ENCODE data around the gene WDR6.

Gene WDR6

GRCh38 chr3:49004352-49005302 is 2.6 kb upstream of the WDR6 start:
- Histone ChIP-seq H3K4me2 (ENCODE audit: insufficient read depth, low read length, poor library complexity, severe bottlenecking) (no peak overlapping the region), H2BK12ac (ENCODE audit: low read length) (no peak overlapping the region), H2AFZ (ENCODE audit: low read length) (no peak overlapping the region), H3K4me1 (ENCODE audit: control insufficient read depth in 2 of 2, insufficient read depth in 1 of 2, low read depth in 1 of 2, low read length in 2 of 2) (peaks cover 15% of the 10 kb centered on the region in 2 donors), H3K4me3 (ENCODE audit: low read length in 2 of 2) (no peak overlapping the region), H3K9me3 (replicated peaks in 1 of 2; ENCODE audit: control insufficient read depth in 2 of 2, insufficient read depth in 1 of 2, low read depth in 1 of 2, low read length in 2 of 2) (no peaks in the 10 kb centered on the region), H3K36me3 (replicated peaks in 1 of 2; ENCODE audit: control insufficient read depth in 2 of 2, insufficient read depth in 2 of 2, low read length in 2 of 2) (peaks cover 6 to 16% of the 10 kb centered on the region in 2 donors), H3K9ac (ENCODE audit: low read depth, low read length, poor library complexity) (no peak overlapping the region), H4K8ac (ENCODE audit: low read depth, low read length) (no peak overlapping the region), H3K23ac (ENCODE audit: low read depth, low read length, poor library complexity) (peak overlapping the region; percentile 66), H2BK15ac (ENCODE audit: low read length) (no peak overlapping the region), H4K91ac (ENCODE audit: low read depth, low read length, poor library complexity) (no peak overlapping the region), H3K18ac (ENCODE audit: low read length) (no peak overlapping the region), H2BK120ac (ENCODE audit: low read depth, low read length) (no peak overlapping the region), H2AK5ac (ENCODE audit: low read depth, low read length) (peak overlapping the region; percentile 57), H3K27me3 (ENCODE audit: control insufficient read depth in 3 of 3, insufficient read depth in 3 of 3, low read depth in 1 of 3, low read length in 3 of 3) (no peaks in the 10 kb centered on the region), H3K4ac (ENCODE audit: low read length) (no peak overlapping the region), H3K14ac (ENCODE audit: low read length) (no peak overlapping the region), H3K79me1 (ENCODE audit: low read depth, low read length) (peaks cover 10% of the 10 kb centered on the region), H2BK5ac (ENCODE audit: low read length) (no peak overlapping the region), H3K27ac (replicated peaks; ENCODE audit: low read length) (no peak overlapping the region)
- DNase-seq (ENCODE audit: low spot score): no peak
- WGBS, 2 donors (ENCODE audit: extremely low coverage in 2 of 2, insufficient read length in 2 of 2, insufficient replicate concordance in 1 of 2): no CpG with 5 or more reads among the region's 16 CpGs

GRCh38 chr3:49005303-49005680 is 1.9 kb upstream of the WDR6 start:
- Histone ChIP-seq H2AK5ac (ENCODE audit: low read depth, low read length) (no peak overlapping the region), H3K27ac (replicated peaks; ENCODE audit: low read length) (no peak overlapping the region), H3K4me1 (ENCODE audit: control insufficient read depth in 2 of 2, insufficient read depth in 1 of 2, low read depth in 1 of 2, low read length in 2 of 2) (peaks cover 13 to 15% of the 10 kb centered on the region in 2 donors), H2AFZ (ENCODE audit: low read length) (no peak overlapping the region), H3K36me3 (replicated peaks in 1 of 2; ENCODE audit: control insufficient read depth in 2 of 2, insufficient read depth in 2 of 2, low read length in 2 of 2) (peaks cover 6 to 21% of the 10 kb centered on the region in 2 donors), H2BK12ac (ENCODE audit: low read length) (no peak overlapping the region), H3K9me3 (replicated peaks in 1 of 2; ENCODE audit: control insufficient read depth in 2 of 2, insufficient read depth in 1 of 2, low read depth in 1 of 2, low read length in 2 of 2) (no peaks in the 10 kb centered on the region), H4K8ac (ENCODE audit: low read depth, low read length) (no peak overlapping the region), H2BK5ac (ENCODE audit: low read length) (no peak overlapping the region), H4K91ac (ENCODE audit: low read depth, low read length, poor library complexity) (no peak overlapping the region), H2BK15ac (ENCODE audit: low read length) (no peak overlapping the region), H3K4me2 (ENCODE audit: insufficient read depth, low read length, poor library complexity, severe bottlenecking) (no peak overlapping the region), H3K9ac (ENCODE audit: low read depth, low read length, poor library complexity) (peak overlapping the region; percentile 39), H3K14ac (ENCODE audit: low read length) (no peak overlapping the region), H3K18ac (ENCODE audit: low read length) (no peak overlapping the region), H3K79me1 (ENCODE audit: low read depth, low read length) (peaks cover 10% of the 10 kb centered on the region), H3K23ac (ENCODE audit: low read depth, low read length, poor library complexity) (peak overlapping the region; percentile 28), H3K27me3 (ENCODE audit: control insufficient read depth in 3 of 3, insufficient read depth in 3 of 3, low read depth in 1 of 3, low read length in 3 of 3) (no peaks in the 10 kb centered on the region), H3K4ac (ENCODE audit: low read length) (no peak overlapping the region), H2BK120ac (ENCODE audit: low read depth, low read length) (no peak overlapping the region), H3K4me3 (ENCODE audit: low read length in 2 of 2) (no peak overlapping the region)
- no CpG with 5 or more reads among the region's 3 CpGs for WGBS, 2 donors (ENCODE audit: extremely low coverage in 2 of 2, insufficient read length in 2 of 2, insufficient replicate concordance in 1 of 2)
- DNase-seq (ENCODE audit: low spot score): no peak

GRCh38 chr3:49005998-49006397 is 1.2 kb upstream of the WDR6 start:
- H4K8ac ChIP-seq (ENCODE audit: low read depth, low read length): no peak overlapping the region
- H3K4me2 ChIP-seq (ENCODE audit: insufficient read depth, low read length, poor library complexity, severe bottlenecking): no peak overlapping the region
- H3K4me3 ChIP-seq (ENCODE audit: low read length in 2 of 2): peak overlapping the region in 1 of 2 donors; percentile 83
- peaks cover 13 to 15% of the 10 kb centered on the region in 2 donors for H3K4me1 ChIP-seq (ENCODE audit: control insufficient read depth in 2 of 2, insufficient read depth in 1 of 2, low read depth in 1 of 2, low read length in 2 of 2)
- no peak overlapping the region for H3K4ac ChIP-seq (ENCODE audit: low read length)
- H3K9ac ChIP-seq (ENCODE audit: low read depth, low read length, poor library complexity): no peak overlapping the region
- H3K27me3 ChIP-seq (ENCODE audit: control insufficient read depth in 3 of 3, insufficient read depth in 3 of 3, low read depth in 1 of 3, low read length in 3 of 3): no peaks in the 10 kb centered on the region
- no peak overlapping the region for H4K91ac ChIP-seq (ENCODE audit: low read depth, low read length, poor library complexity)
- DNase-seq (ENCODE audit: low spot score): no peak
- peaks cover 10% of the 10 kb centered on the region for H3K79me1 ChIP-seq (ENCODE audit: low read depth, low read length)
- no peak overlapping the region for H2AFZ ChIP-seq (ENCODE audit: low read length)
- no peaks in the 10 kb centered on the region for H3K9me3 ChIP-seq (replicated peaks in 1 of 2; ENCODE audit: control insufficient read depth in 2 of 2, insufficient read depth in 1 of 2, low read depth in 1 of 2, low read length in 2 of 2)
- no peak overlapping the region for H2BK15ac ChIP-seq (ENCODE audit: low read length)
- no peak overlapping the region for H2BK5ac ChIP-seq (ENCODE audit: low read length)
- H3K27ac ChIP-seq (replicated peaks; ENCODE audit: low read length): no peak overlapping the region
- H2AK5ac ChIP-seq (ENCODE audit: low read depth, low read length): peak overlapping the region; percentile 0
- H2BK120ac ChIP-seq (ENCODE audit: low read depth, low read length): no peak overlapping the region
- H2BK12ac ChIP-seq (ENCODE audit: low read length): no peak overlapping the region
- H3K23ac ChIP-seq (ENCODE audit: low read depth, low read length, poor library complexity): no peak overlapping the region
- WGBS, 2 donors (ENCODE audit: extremely low coverage in 2 of 2, insufficient read length in 2 of 2, insufficient replicate concordance in 1 of 2): no CpG with 5 or more reads among the region's 5 CpGs
- no peak overlapping the region for H3K14ac ChIP-seq (ENCODE audit: low read length)
- peaks cover 6 to 23% of the 10 kb centered on the region in 2 donors for H3K36me3 ChIP-seq (replicated peaks in 1 of 2; ENCODE audit: control insufficient read depth in 2 of 2, insufficient read depth in 2 of 2, low read length in 2 of 2)
- H3K18ac ChIP-seq (ENCODE audit: low read length): no peak overlapping the region

- peak overlapping the region; percentile 95 for H3K18ac ChIP-seq (ENCODE audit: low read length)
- peaks cover 13 to 15% of the 10 kb centered on the region in 2 donors for H3K4me1 ChIP-seq (ENCODE audit: control insufficient read depth in 2 of 2, insufficient read depth in 1 of 2, low read depth in 1 of 2, low read length in 2 of 2)
- H4K8ac ChIP-seq (ENCODE audit: low read depth, low read length): no peak overlapping the region
- H2BK120ac ChIP-seq (ENCODE audit: low read depth, low read length): peak overlapping the region; percentile 88
- peak overlapping the region; percentile 97 for H2AK5ac ChIP-seq (ENCODE audit: low read depth, low read length)
- peak overlapping the region; percentile 89 for H2AFZ ChIP-seq (ENCODE audit: low read length)
- H3K4ac ChIP-seq (ENCODE audit: low read length): peak overlapping the region; percentile 39
- peak overlapping the region; percentile 95 for H3K9ac ChIP-seq (ENCODE audit: low read depth, low read length, poor library complexity)
- peak overlapping the region; percentile 83 to 97 for H3K4me3 ChIP-seq (ENCODE audit: low read length in 2 of 2)
- peak overlapping the region; percentile 95 for H3K23ac ChIP-seq (ENCODE audit: low read depth, low read length, poor library complexity)
- DNase-seq (ENCODE audit: low spot score): no peak
- H3K9me3 ChIP-seq (replicated peaks in 1 of 2; ENCODE audit: control insufficient read depth in 2 of 2, insufficient read depth in 1 of 2, low read depth in 1 of 2, low read length in 2 of 2): no peaks in the 10 kb centered on the region
- no peak overlapping the region for H3K14ac ChIP-seq (ENCODE audit: low read length)
- no peak overlapping the region for H3K27ac ChIP-seq (replicated peaks; ENCODE audit: low read length)
- H3K36me3 ChIP-seq (replicated peaks in 1 of 2; ENCODE audit: control insufficient read depth in 2 of 2, insufficient read depth in 2 of 2, low read length in 2 of 2): peaks cover 9 to 29% of the 10 kb centered on the region in 2 donors
- peak overlapping the region; percentile 92 for H2BK15ac ChIP-seq (ENCODE audit: low read length)
- peak overlapping the region; percentile 43 for H2BK12ac ChIP-seq (ENCODE audit: low read length)
- H3K79me1 ChIP-seq (ENCODE audit: low read depth, low read length): peaks cover 12% of the 10 kb centered on the region
- no peaks in the 10 kb centered on the region for H3K27me3 ChIP-seq (ENCODE audit: control insufficient read depth in 3 of 3, insufficient read depth in 3 of 3, low read depth in 1 of 3, low read length in 3 of 3)
- H3K4me2 ChIP-seq (ENCODE audit: insufficient read depth, low read length, poor library complexity, severe bottlenecking): peak overlapping the region; percentile 97
- peak overlapping the region; percentile 79 for H4K91ac ChIP-seq (ENCODE audit: low read depth, low read length, poor library complexity)
- no CpG with 5 or more reads among the region's 32 CpGs for WGBS, 2 donors (ENCODE audit: extremely low coverage in 2 of 2, insufficient read length in 2 of 2, insufficient replicate concordance in 1 of 2)
- no peak overlapping the region for H2BK5ac ChIP-seq (ENCODE audit: low read length)
These were observed 653 bp upstream of the WDR6 start for GRCh38 chr3:49006408-49007067.
